ENCODE measurements around the gene PRKAB1.

Gene PRKAB1

GRCh38 chr12:119678459-119678858 is 10.5 kb downstream of the PRKAB1 start:
- TF ChIP-seq CTCF (IDR thresholded peaks at IDR 0.05; ENCODE audit: control insufficient read depth, extremely low read depth, insufficient read depth): no peak
- H3K4me3 ChIP-seq (ENCODE audit: low read depth, low read length): no peak overlapping the region
- DNase-seq (ENCODE audit: low read depth): no peak

GRCh38 chr12:119679081-119679480 is 11.1 kb downstream of the PRKAB1 start:
- TF ChIP-seq CTCF (IDR thresholded peaks at IDR 0.05; ENCODE audit: control insufficient read depth, extremely low read depth, insufficient read depth): no peak
- no peak overlapping the region for H3K4me3 ChIP-seq (ENCODE audit: low read depth, low read length)
- DNase-seq (ENCODE audit: low read depth): no peak

- H3K4me3 ChIP-seq (ENCODE audit: low read depth, low read length): no peak overlapping the region
- no peak for DNase-seq (ENCODE audit: low read depth)
- TF ChIP-seq CTCF (IDR thresholded peaks at IDR 0.05; ENCODE audit: control insufficient read depth, extremely low read depth, insufficient read depth): no peak
Observed at GRCh38 chr12:119679490-119679889, 11.6 kb downstream of the PRKAB1 start.

- TF ChIP-seq CTCF (IDR thresholded peaks at IDR 0.05; ENCODE audit: control insufficient read depth, extremely low read depth, insufficient read depth): no peak
- no peak overlapping the region for H3K4me3 ChIP-seq (ENCODE audit: low read depth, low read length)
- no peak for DNase-seq (ENCODE audit: low read depth)
Observed at GRCh38 chr12:119681111-119681510, 13.2 kb downstream of the PRKAB1 start.

GRCh38 chr12:119681728-119682638 is 14.1 kb downstream of the PRKAB1 start:
- H3K4me3 ChIP-seq (ENCODE audit: low read depth, low read length): no peak overlapping the region
- DNase-seq (ENCODE audit: low read depth): no peak
- no peak for TF ChIP-seq CTCF (IDR thresholded peaks at IDR 0.05; ENCODE audit: control insufficient read depth, extremely low read depth, insufficient read depth)

- DNase-seq (ENCODE audit: low read depth): no peak
- TF ChIP-seq CTCF (IDR thresholded peaks at IDR 0.05; ENCODE audit: control insufficient read depth, extremely low read depth, insufficient read depth): no peak
- no peak overlapping the region for H3K4me3 ChIP-seq (ENCODE audit: low read depth, low read length)
Observed at GRCh38 chr12:119682639-119683252, 14.8 kb downstream of the PRKAB1 start.

All from LNCaP clone FGC (cell line).